OCI-LY7 (cell line): Measurements from ENCODE around the gene LHFPL2. TPM values are rescaled to one million over a fixed set of nuclear protein-coding genes. Genes with fewer than 3 reads are reported as not detected.
"Not testable (repeated sequence)": the region's sequence is repeated elsewhere in the genome, so short reads cannot be mapped to it uniquely, and the experiment has no call there.

ENCODE experiments used
- BruUV-seq: library from RNA; stranded (reverse); fragments of 400-500 nt; replicated peaks from 2 replicates; lab custom pipeline; 2021; lab: Mats Ljungman, UMichigan
- CTCF ChIA-PET: fragments of 300-600 bp; sonication (Branson Sonifier 250); formaldehyde crosslinking; loops from one replicate; lab custom pipeline; 2022; ENCODE audit warnings: antibody characterized with exemption; ENCODE audit not compliant: unreplicated experiment; lab: Charles Lee
- POLR2A ChIA-PET: fragments of 300-600 bp; sonication (Branson Sonifier 250); formaldehyde crosslinking; loops from one replicate; lab custom pipeline; 2022; ENCODE audit warnings: antibody characterized with exemption; lab: Charles Lee
- DNase-seq: peaks from one replicate; pipeline ENCODE4 v3.0.0-alpha.2; 2015; ENCODE audit warnings: low spot score
- H2AFZ ChIP-seq: fragments of 200-600 bp; sonication (generic), shearing (Covaris generic); 2 replicates; pipeline ENCODE4 v1.6.1; 2014; ENCODE audit warnings: mild to moderate bottlenecking, antibody characterized with exemption, low read length, moderate library complexity
- H3K27ac ChIP-seq: fragments of 200-600 bp; sonication (generic); 2 replicates; pipeline ENCODE4 v1.5.1; 2014; ENCODE audit warnings: mixed run types, low read depth, mild to moderate bottlenecking, moderate library complexity, low read length, inconsistent platforms; ENCODE audit not compliant: poor library complexity, severe bottlenecking
- H3K36me3 ChIP-seq: fragments of 200-600 bp; sonication (generic); 2 replicates; pipeline ENCODE4 v1.6.1; 2014; ENCODE audit warnings: mild to moderate bottlenecking, antibody characterized with exemption, low read length, moderate library complexity, mixed read lengths; ENCODE audit not compliant: insufficient read depth
- H3K4me1 ChIP-seq: fragments of 200-600 bp; sonication (generic); 2 replicates; pipeline ENCODE4 v1.5.1; 2014; ENCODE audit warnings: mild to moderate bottlenecking, low read length; ENCODE audit not compliant: insufficient read depth, poor library complexity, severe bottlenecking
- H3K4me2 ChIP-seq: fragments of 200-600 bp; sonication (generic); 2 replicates; pipeline ENCODE4 v1.6.1; 2014; ENCODE audit warnings: mild to moderate bottlenecking, low read length
- H3K4me3 ChIP-seq: fragments of 200-600 bp; sonication (generic); 2 replicates; pipeline ENCODE4 v1.5.1; 2014; ENCODE audit warnings: mild to moderate bottlenecking, low read depth, low read length; ENCODE audit not compliant: poor library complexity, severe bottlenecking
- H3K79me2 ChIP-seq: fragments of 200-600 bp; sonication (generic); 2 replicates; pipeline ENCODE4 v1.6.1; 2016; ENCODE audit warnings: low read depth, mild to moderate bottlenecking, low read length, moderate library complexity, mixed read lengths; ENCODE audit not compliant: insufficient read depth
- H3K9me2 ChIP-seq: fragments of 200-600 bp; sonication (generic); 2 replicates; pipeline ENCODE4 v1.6.1; 2016; ENCODE audit warnings: mild to moderate bottlenecking, low read length, mixed read lengths; ENCODE audit not compliant: insufficient read depth
- H3K9me3 ChIP-seq: fragments of 200-600 bp; sonication (generic); 2 replicates; pipeline ENCODE4 v1.6.1; 2014; ENCODE audit warnings: mild to moderate bottlenecking, mixed run types, low read length, mixed read lengths
- H4K20me1 ChIP-seq: fragments of 200-600 bp; sonication (generic); 2 replicates; pipeline ENCODE4 v1.6.1; 2014; ENCODE audit warnings: mild to moderate bottlenecking, antibody characterized with exemption, low read length, moderate library complexity, mixed read lengths; ENCODE audit not compliant: insufficient read depth
- EZH2phosphoT487 ChIP-seq: fragments of 200-600 bp; sonication (generic); IDR thresholded peaks from 2 replicates; pipeline ENCODE4 v1.6.1; 2018; ENCODE audit warnings: low read depth, borderline replicate concordance, mild to moderate bottlenecking, mixed run types, antibody characterized with exemption, low read length, moderate library complexity, mixed read lengths
- intact Hi-C: fragments of 100-400 bp; cut with micrococcal nuclease; formaldehyde crosslinking; loops from one replicate; pipeline ENCODE4 v1.10.0; 2022; ENCODE audit not compliant: unreplicated experiment
- total RNA-seq, 2 experiments: library from RNA; depleted of rRNA in 1 of 2; stranded (reverse); fragments of >200 nt in 1 of 2; shearing (Covaris generic) in 1 of 2; gene quantifications; 2 replicates each; pipeline ENCODE4 v1.2.3, GENCODE V29; 2014 to 2022
- TF ChIP-seq, protein P1 (sequence below): fragments of 200-600 bp; sonication (generic); conservative IDR thresholded peaks from 2 replicates; pipeline ENCODE4 v1.5.1; 2014; ENCODE audit warnings: mild to moderate bottlenecking, antibody characterized with exemption, low read length, moderate library complexity, mixed read lengths

The LHFPL2 gene
- total RNA-seq, 2 experiments from 2014 or later: 12.2 to 24.0 TPM

GRCh38 chr5:78690253-78690972 lies 41.8 kb upstream of the LHFPL2 start:
- no peaks in the 10 kb centered on the region for H4K20me1 ChIP-seq
- peaks cover 7% of the 10 kb centered on the region for H3K36me3 ChIP-seq
- peaks cover 6% of the 10 kb centered on the region; the same call in 1 of the 2 replicates for H3K79me2 ChIP-seq
- H3K9me3 ChIP-seq: 0 out of 2 replicates have a peak, but pooled peaks cover 5% of the 10 kb centered on the region
- no peak for DNase-seq
- peak overlapping the region; percentile 21 for H3K27ac ChIP-seq
- no TSS peak for BruUV-seq
- peak overlapping the region; percentile 2; the same call in 1 of the 2 replicates for H3K4me2 ChIP-seq
- peaks cover 32% of the 10 kb centered on the region for H3K4me1 ChIP-seq
- CTCF ChIA-PET: no interaction called here
- no peak overlapping the region for H3K4me3 ChIP-seq
- POLR2A ChIA-PET: interaction anchor here (0.7 to 1.3 kb wide), 6 partner anchors 9 to 1381 kb away, joined by 3 read pairs; no protein-coding TSS in a partner anchor
- no peaks in the 10 kb centered on the region for H3K9me2 ChIP-seq
- TF ChIP-seq, protein P1, sequence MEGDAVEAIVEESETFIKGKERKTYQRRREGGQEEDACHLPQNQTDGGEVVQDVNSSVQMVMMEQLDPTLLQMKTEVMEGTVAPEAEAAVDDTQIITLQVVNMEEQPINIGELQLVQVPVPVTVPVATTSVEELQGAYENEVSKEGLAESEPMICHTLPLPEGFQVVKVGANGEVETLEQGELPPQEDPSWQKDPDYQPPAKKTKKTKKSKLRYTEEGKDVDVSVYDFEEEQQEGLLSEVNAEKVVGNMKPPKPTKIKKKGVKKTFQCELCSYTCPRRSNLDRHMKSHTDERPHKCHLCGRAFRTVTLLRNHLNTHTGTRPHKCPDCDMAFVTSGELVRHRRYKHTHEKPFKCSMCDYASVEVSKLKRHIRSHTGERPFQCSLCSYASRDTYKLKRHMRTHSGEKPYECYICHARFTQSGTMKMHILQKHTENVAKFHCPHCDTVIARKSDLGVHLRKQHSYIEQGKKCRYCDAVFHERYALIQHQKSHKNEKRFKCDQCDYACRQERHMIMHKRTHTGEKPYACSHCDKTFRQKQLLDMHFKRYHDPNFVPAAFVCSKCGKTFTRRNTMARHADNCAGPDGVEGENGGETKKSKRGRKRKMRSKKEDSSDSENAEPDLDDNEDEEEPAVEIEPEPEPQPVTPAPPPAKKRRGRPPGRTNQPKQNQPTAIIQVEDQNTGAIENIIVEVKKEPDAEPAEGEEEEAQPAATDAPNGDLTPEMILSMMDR: no peak
- TF ChIP-seq EZH2phosphoT487: no peak
- intact Hi-C loops: no loop called here
- no peak overlapping the region for H2AFZ ChIP-seq

DNA sequence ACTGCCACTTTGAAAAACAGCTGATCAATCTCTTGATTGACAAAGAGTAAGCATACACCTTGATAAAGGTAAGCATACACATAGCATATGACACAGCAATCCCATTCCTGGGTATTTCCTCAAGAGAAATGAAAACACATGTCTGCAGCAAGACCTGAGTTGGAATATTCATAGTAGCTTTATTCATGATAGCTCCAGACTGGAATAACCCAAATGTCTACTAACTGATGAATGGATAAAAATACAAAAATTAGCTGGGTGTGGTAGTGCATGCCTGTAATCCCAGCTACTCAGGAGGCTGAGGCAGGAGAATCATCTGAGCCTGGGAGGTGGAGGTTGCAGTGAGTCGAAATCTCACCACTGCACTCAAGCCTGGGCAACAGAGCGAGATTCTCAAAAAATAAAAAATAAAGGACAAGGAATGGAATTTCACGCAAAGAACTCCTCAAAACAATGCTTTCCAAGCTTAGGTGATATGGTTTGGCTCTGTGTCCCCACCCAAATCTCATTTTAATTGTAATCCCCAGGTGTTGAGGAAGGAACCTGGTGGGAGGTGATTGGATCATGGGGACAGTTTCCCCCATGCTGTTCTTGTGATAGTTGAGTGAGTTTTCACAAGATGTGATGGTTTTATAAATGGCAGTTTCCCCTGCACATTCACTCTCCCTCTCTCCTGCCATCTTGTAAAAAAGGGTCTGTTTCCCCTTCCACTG lies 41.1 kb upstream of the LHFPL2 start:
- CTCF ChIA-PET: no interaction called here
- Histone ChIP-seq H3K27ac (no peak overlapping the region), H3K79me2 (peaks cover 6% of the 10 kb centered on the region; the same call in 1 of the 2 replicates), H3K9me3 (0 out of 2 replicates have a peak, but pooled peaks cover 3% of the 10 kb centered on the region), H3K4me3 (no peak overlapping the region), H3K4me2 (peak overlapping the region; percentile 2; the same call in 1 of the 2 replicates), H3K4me1 (peaks cover 32% of the 10 kb centered on the region), H3K9me2 (no peaks in the 10 kb centered on the region), H4K20me1 (no peaks in the 10 kb centered on the region), H3K36me3 (peaks cover 3% of the 10 kb centered on the region), H2AFZ (no peak overlapping the region)
- DNase-seq: no peak
- TF ChIP-seq, protein P1: no peak
- no peak for TF ChIP-seq EZH2phosphoT487
- intact Hi-C loops: no loop called here
- POLR2A ChIA-PET: interaction anchor here (0.6 to 1.1 kb wide), 5 partner anchors 9 to 571 kb away, joined by 3 to 6 read pairs (median 3); no protein-coding TSS in a partner anchor
- no TSS peak for BruUV-seq

- DNase-seq, H3K9me3 ChIP-seq, H3K79me2 ChIP-seq, H2AFZ ChIP-seq, H3K9me2 ChIP-seq, H3K27ac ChIP-seq, intact Hi-C loops, CTCF ChIA-PET, POLR2A ChIA-PET, H3K36me3 ChIP-seq, BruUV-seq, H3K4me3 ChIP-seq, H4K20me1 ChIP-seq, H3K4me2 ChIP-seq: not testable (repeated sequence)
- H3K4me1 ChIP-seq: peaks cover 28% of the 10 kb centered on the region
Measured at GRCh38 chr5:78687514-78687913, 38.9 kb upstream of the LHFPL2 start.

DNA sequence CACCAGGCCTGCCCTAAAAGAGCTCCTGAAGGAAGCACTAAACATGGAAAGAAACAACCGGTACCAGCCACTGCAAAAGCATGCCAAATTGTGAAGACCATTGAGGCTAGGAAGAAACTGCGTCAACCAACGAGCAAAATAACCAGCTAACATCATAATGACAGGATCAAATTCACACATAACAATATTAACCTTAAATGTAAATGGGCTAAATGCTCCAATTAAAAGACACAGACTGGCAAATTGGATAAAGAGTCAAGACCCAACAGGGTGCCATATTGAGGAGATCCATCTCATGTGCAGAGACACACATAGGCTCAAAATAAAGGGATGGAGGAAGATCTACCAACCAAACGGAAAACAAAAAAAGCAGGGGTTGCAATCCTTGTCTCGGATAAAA lies 35.3 kb upstream of the LHFPL2 start:
- H3K4me3 ChIP-seq, H3K4me2 ChIP-seq, H2AFZ ChIP-seq, H3K4me1 ChIP-seq, H3K27ac ChIP-seq, H3K9me3 ChIP-seq, DNase-seq, BruUV-seq, intact Hi-C loops, H4K20me1 ChIP-seq, H3K79me2 ChIP-seq, H3K36me3 ChIP-seq, CTCF ChIA-PET, H3K9me2 ChIP-seq: not testable (repeated sequence)
- POLR2A ChIA-PET: interaction anchor here (1.5 kb wide), 1 partner anchor 16 kb away, joined by 4 read pairs; no protein-coding TSS in a partner anchor
